Right lobe of liver (tissue), 6 donors: ENCODE measurements around the gene RABGEF1. TPM values are rescaled to one million over a fixed set of nuclear protein-coding genes. Genes with fewer than 3 reads are reported as not detected.
"Not testable (repeated sequence)": the region's sequence is repeated elsewhere in the genome, so short reads cannot be mapped to it uniquely, and the experiment has no call there.

Experiments
- ATAC-seq, 4 donors: fragments of 200-7000 bp; cut with Tn5 transposase; one replicate each; pipeline ENCODE4 v1.9.1; 2020; ENCODE audit warnings: mild to moderate bottlenecking in 4 of 4, moderate library complexity in 4 of 4
- DNase-seq, 3 donors: peaks; one replicate each; pipeline ENCODE4 v3.0.0-alpha.2; 2020
- H3K27ac ChIP-seq, 3 donors: fragments of 200-600 bp; one replicate each; pipeline ENCODE4 v1.8.0; 2022
- H3K27me3 ChIP-seq, 2 donors: fragments of 200-600 bp; one replicate each; pipeline ENCODE4 v1.8.0; 2022
- H3K36me3 ChIP-seq, 4 donors: fragments of 200-600 bp; sonication (generic) in 1 of 4; one replicate each; pipeline versions ENCODE4 v1.5.1 to v1.8.0; 2017 to 2022; ENCODE audit warnings: control low read depth in 1 of 4
- H3K4me1 ChIP-seq, 4 donors: fragments of 200-600 bp; sonication (generic) in 1 of 4; one replicate each; pipeline versions ENCODE4 v1.5.1 to v1.8.0; 2017 to 2022; ENCODE audit warnings: control low read depth in 1 of 4
- H3K4me3 ChIP-seq, 3 donors: fragments of 200-600 bp; one replicate each; pipeline ENCODE4 v1.8.0; 2022
- H3K9me3 ChIP-seq, 4 donors: fragments of 200-600 bp; sonication (generic) in 1 of 4; one replicate each; pipeline versions ENCODE4 v1.5.1 to v1.8.0; 2017 to 2022; ENCODE audit warnings: control low read depth in 1 of 4
- CTCF ChIP-seq, 4 donors: fragments of 200-600 bp in 3 of 4; fragments of 450-650 bp in 1 of 4; IDR thresholded peaks; one replicate each; pipeline versions ENCODE4 v1.5.1 to v1.8.0; 2016 to 2022; ENCODE audit warnings: antibody characterized with exemption in 4 of 4, mild to moderate bottlenecking in 2 of 4
- POLR2A ChIP-seq: fragments of 450-650 bp; IDR thresholded peaks from one replicate; pipeline ENCODE4 v1.6.1; 2017; ENCODE audit warnings: antibody characterized with exemption, mild to moderate bottlenecking
- WGBS: methylation state at CpG from one replicate; pipeline ENCODE4 v1.1.6; 2018; ENCODE audit warnings: low coverage, low lambda C conversion rate; ENCODE audit not compliant: insufficient coverage; ENCODE audit errors: missing lambda C conversion rate; 5-methylcytosine and 5-hydroxymethylcytosine counted together
- intact Hi-C, 2 donors: fragments of 100-400 bp; cut with DNase I; formaldehyde crosslinking; loops; one replicate each; pipeline versions ENCODE4 v1.11.2 to v1.14.1; 2022
- total RNA-seq, 6 experiments: library from RNA; depleted of rRNA in 2 of 6; stranded (reverse); fragments of >200 nt in 2 of 6; fragmentation: NEBNext Ultra II Directional in 3 of 6; extraction: Animal tissue kit (Norgen Biotek cat#: 25700) in 3 of 6; gene quantifications; one replicate each; pipeline versions ENCODE4 v1.1.0 to v1.2.4, GENCODE V29; 2016 to 2023
- donor health status: DM: no; HTN: yes; CAD: no.
- donor health status: DM: no; HTN: no; CAD: no.
- donor health status: DM: no; HTN: no; CAD: no.
- donor health status: DM: no; HTN: yes; CAD: no.
- donor health status: DM: no; HTN: yes; CAD: no.

Gene RABGEF1
- total RNA-seq, 6 experiments from 2014 or later: 7.3 to 13.8 (median 10.2) TPM

GRCh38 chr7:66700633-66701131, 39.9 kb upstream of the RABGEF1 start:
- intact Hi-C loops: no loop called here
- no peaks in the 10 kb centered on the region for H3K27me3 ChIP-seq
- H3K36me3 ChIP-seq: no peaks in the 10 kb centered on the region
- H3K4me1 ChIP-seq: no peaks in the 10 kb centered on the region
- no peak overlapping the region for H3K4me3 ChIP-seq
- no peak overlapping the region for H3K27ac ChIP-seq
- 88% methylated on average over 4 of the region's 7 CpGs for WGBS
- DNase-seq: no peak
- H3K9me3 ChIP-seq: no peaks in the 10 kb centered on the region
- peak in 1 of 4 donors; percentile 18 for ATAC-seq
- TF ChIP-seq CTCF (IDR thresholded peaks at IDR 0.05): no peak
- TF ChIP-seq POLR2A: no peak

- ATAC-seq (no peak), DNase-seq (no peak)
- TF ChIP-seq CTCF (IDR thresholded peaks at IDR 0.05) (no peak), POLR2A (no peak)
- Histone ChIP-seq H3K4me1 (no peaks in the 10 kb centered on the region), H3K27ac (no peak overlapping the region), H3K36me3 (no peaks in the 10 kb centered on the region), H3K27me3 (no peaks in the 10 kb centered on the region), H3K9me3 (no peaks in the 10 kb centered on the region), H3K4me3 (no peak overlapping the region)
- intact Hi-C loops: no loop called here
These were observed 32.7 kb upstream of the RABGEF1 start for GRCh38 chr7:66707825-66708224.

GRCh38 chr7:66710752-66711151, 29.8 kb upstream of the RABGEF1 start:
- H3K4me3 ChIP-seq, H3K9me3 ChIP-seq, H3K36me3 ChIP-seq, H3K27me3 ChIP-seq, H3K4me1 ChIP-seq, intact Hi-C loops, DNase-seq, H3K27ac ChIP-seq, ATAC-seq: not testable (repeated sequence)
- WGBS: 100% methylated on average over 4 of the region's 4 CpGs

GRCh38 chr7:66713687-66714086, 26.8 kb upstream of the RABGEF1 start:
- no peaks in the 10 kb centered on the region for H3K27me3 ChIP-seq
- DNase-seq (no peak), ATAC-seq (no peak)
- H3K36me3 ChIP-seq: peaks cover 0 to 2% (median 0%) of the 10 kb centered on the region in 4 donors
- no peak overlapping the region for H3K27ac ChIP-seq
- TF ChIP-seq CTCF (IDR thresholded peaks at IDR 0.05) (no peak), POLR2A (no peak)
- no peaks in the 10 kb centered on the region for H3K4me1 ChIP-seq
- intact Hi-C loops: no loop called here
- no peaks in the 10 kb centered on the region for H3K9me3 ChIP-seq
- 88% methylated on average over 1 of the region's 1 CpG for WGBS
- H3K4me3 ChIP-seq: no peak overlapping the region

- DNase-seq: peak in 1 of 3 donors; percentile 9
- H3K9me3 ChIP-seq, H3K36me3 ChIP-seq, H3K27me3 ChIP-seq, H3K4me1 ChIP-seq, H3K4me3 ChIP-seq, H3K27ac ChIP-seq, intact Hi-C loops: not testable (repeated sequence)
- WGBS: 69% methylated on average over 7 of the region's 7 CpGs
- peak in 1 of 4 donors; percentile 53 for ATAC-seq
These were observed 23.9 kb upstream of the RABGEF1 start for GRCh38 chr7:66716634-66717033.

- Histone ChIP-seq H3K27ac (no peak overlapping the region), H3K4me3 (no peak overlapping the region), H3K9me3 (peaks cover 0 to 5% (median 0%) of the 10 kb centered on the region in 4 donors), H3K36me3 (peaks cover 0 to 2% (median 0%) of the 10 kb centered on the region in 4 donors), H3K4me1 (no peaks in the 10 kb centered on the region), H3K27me3 (no peaks in the 10 kb centered on the region)
- WGBS: 100% methylated on average over 1 of the region's 1 CpG
- ATAC-seq (peak in 1 of 4 donors; percentile 21), DNase-seq (no peak)
- TF ChIP-seq POLR2A (no peak), CTCF (IDR thresholded peaks at IDR 0.05) (no peak)
- intact Hi-C loops: no loop called here
These were observed 20.0 kb upstream of the RABGEF1 start for GRCh38 chr7:66720561-66720960.
